ENCODE measurements around the gene GRK4. TPM values are rescaled to one million over a fixed set of nuclear protein-coding genes. Genes with fewer than 3 reads are reported as not detected.

GRK4 gene
- total and polyA plus RNA-seq, 10 of the 15 experiments (the other 5 are each of a cell fraction or from before 2014, with no cell fraction given) = 1.1 to 4.0 (median 2.5) TPM

- intact Hi-C loops (cut with micrococcal nuclease; ENCODE audit: unreplicated experiment) (no loop called here), in situ Hi-C loops (cut with MboI) (no loop called here)
- Histone ChIP-seq H3K9ac (ENCODE audit: control insufficient read depth, insufficient read depth, low read length) (no peak overlapping the region), H3K36me3 (ENCODE audit: control insufficient read depth in 2 of 2, insufficient read depth in 2 of 2, low read length in 1 of 2) (no peaks in the 10 kb centered on the region), H3K9me3 (replicated peaks; ENCODE audit: control insufficient read depth, insufficient read depth, low read length) (no peaks in the 10 kb centered on the region), H3K4me3 (no peak overlapping the region), H4K20me1 (ENCODE audit: control insufficient read depth, insufficient read depth) (no peaks in the 10 kb centered on the region), H2AFZ (ENCODE audit: control insufficient read depth, low read depth, low read length) (no peak overlapping the region), H3K79me2 (ENCODE audit: control insufficient read depth, insufficient read depth, low read length) (no peaks in the 10 kb centered on the region), H3K4me1 (ENCODE audit: control insufficient read depth, insufficient read depth, low read length) (no peaks in the 10 kb centered on the region), H3K27me3 (replicated peaks in 1 of 2; ENCODE audit: control insufficient read depth in 2 of 2, insufficient read depth in 2 of 2, low read length in 1 of 2) (no peaks in the 10 kb centered on the region; a peak in 1 of 4 replicates), H3K27ac (ENCODE audit: control insufficient read depth, insufficient read depth) (no peak overlapping the region), H3K4me2 (ENCODE audit: control insufficient read depth, insufficient read depth) (no peak overlapping the region)
- ATAC-seq (no peak), FAIRE-seq (no peak), DNase-seq (ENCODE audit: low read depth, low spot score) (no peak)
- TF ChIP-seq ZNF217 (IDR thresholded peaks at IDR 0.05) (no peak), E2F4 (IDR thresholded peaks at IDR 0.05; ENCODE audit: low read depth, low read length) (no peak), RBBP5 (conservative IDR thresholded peaks at IDR 0.05) (no peak), ZNF207 (IDR thresholded peaks at IDR 0.05; ENCODE audit: borderline replicate concordance) (no peak), ZNF384 (IDR thresholded peaks at IDR 0.05; ENCODE audit: borderline replicate concordance, low read depth, low read length) (no peak), CHD2 (IDR thresholded peaks at IDR 0.05; ENCODE audit: borderline replicate concordance, low read depth, low read length) (no peak), BCL11A (IDR thresholded peaks at IDR 0.05; ENCODE audit: low read depth, low read length) (no peak), SP1 (IDR thresholded peaks at IDR 0.05; ENCODE audit: low read depth, low read length) (no peak), ZNF592 (IDR thresholded peaks at IDR 0.05) (no peak), ESRRA (IDR thresholded peaks at IDR 0.05; ENCODE audit: low read length) (no peak), SRF (IDR thresholded peaks at IDR 0.05; ENCODE audit: low read depth in 2 of 2, low read length in 2 of 2) (no peak), NR2C1 (IDR thresholded peaks at IDR 0.05) (no peak), POLR2AphosphoS2 (IDR thresholded peaks at IDR 0.05; ENCODE audit: low read depth, low read length) (no peak)
- TF ChIP-seq, protein P1, sequence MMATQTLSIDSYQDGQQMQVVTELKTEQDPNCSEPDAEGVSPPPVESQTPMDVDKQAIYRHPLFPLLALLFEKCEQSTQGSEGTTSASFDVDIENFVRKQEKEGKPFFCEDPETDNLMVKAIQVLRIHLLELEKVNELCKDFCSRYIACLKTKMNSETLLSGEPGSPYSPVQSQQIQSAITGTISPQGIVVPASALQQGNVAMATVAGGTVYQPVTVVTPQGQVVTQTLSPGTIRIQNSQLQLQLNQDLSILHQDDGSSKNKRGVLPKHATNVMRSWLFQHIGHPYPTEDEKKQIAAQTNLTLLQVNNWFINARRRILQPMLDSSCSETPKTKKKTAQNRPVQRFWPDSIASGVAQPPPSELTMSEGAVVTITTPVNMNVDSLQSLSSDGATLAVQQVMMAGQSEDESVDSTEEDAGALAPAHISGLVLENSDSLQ (IDR thresholded peaks at IDR 0.05) = no peak
- TF ChIP-seq, protein P2, sequence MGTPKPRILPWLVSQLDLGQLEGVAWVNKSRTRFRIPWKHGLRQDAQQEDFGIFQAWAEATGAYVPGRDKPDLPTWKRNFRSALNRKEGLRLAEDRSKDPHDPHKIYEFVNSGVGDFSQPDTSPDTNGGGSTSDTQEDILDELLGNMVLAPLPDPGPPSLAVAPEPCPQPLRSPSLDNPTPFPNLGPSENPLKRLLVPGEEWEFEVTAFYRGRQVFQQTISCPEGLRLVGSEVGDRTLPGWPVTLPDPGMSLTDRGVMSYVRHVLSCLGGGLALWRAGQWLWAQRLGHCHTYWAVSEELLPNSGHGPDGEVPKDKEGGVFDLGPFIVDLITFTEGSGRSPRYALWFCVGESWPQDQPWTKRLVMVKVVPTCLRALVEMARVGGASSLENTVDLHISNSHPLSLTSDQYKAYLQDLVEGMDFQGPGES (IDR thresholded peaks at IDR 0.05) = no peak
- BruUV-seq (replicated peaks) = no TSS peak
- WGBS (ENCODE audit: insufficient coverage, insufficient replicate concordance, low lambda C conversion rate, missing lambda C conversion rate) = 25% methylated on average over 4 of the region's 4 CpGs
- ChIA-PET POLR2A (interaction anchor here (0.7 kb wide), 2 partner anchors 28 to 495 kb away, joined by 4 read pairs; no protein-coding TSS in a partner anchor), SMC1A (ENCODE audit: uncharacterized antibody, unreplicated experiment) (interaction anchor here (0.7 kb wide), 1 partner anchor 18 kb away, joined by 3 read pairs; no protein-coding TSS in a partner anchor), RAD21 (ENCODE audit: unreplicated experiment) (no interaction called here), CTCF (interaction anchor here (0.6 to 1.4 kb wide), 2 partner anchors 17 to 127 kb away, joined by 3 to 5 read pairs; no protein-coding TSS in a partner anchor)
Observed at GRCh38 chr4:2995546-2996265, 32.3 kb downstream of the GRK4 start.
